HFF-Myc (cell line): ENCODE results near the gene PXK.

Experiments
- DNase-seq: peaks from one replicate; pipeline ENCODE4 v3.0.0-alpha.2; 2011; ENCODE audit warnings: low read depth; ENCODE audit errors: extremely low read depth
- H3K4me3 ChIP-seq: replicated peaks from 2 replicates; pipeline ENCODE4 v1.5.1; 2011; ENCODE audit warnings: low read depth, mild to moderate bottlenecking, control low read depth, low read length
- CTCF ChIP-seq: IDR thresholded peaks from 2 replicates; pipeline ENCODE4 v1.5.1; 2012; ENCODE audit warnings: mild to moderate bottlenecking, low read depth, low read length, control low read depth; ENCODE audit errors: missing control alignments

PXK gene

GRCh38 chr3:58353722-58354553 is 21.2 kb downstream of the PXK start:
- no peak for TF ChIP-seq CTCF
- no peak for DNase-seq
- no peak overlapping the region for H3K4me3 ChIP-seq

GRCh38 chr3:58355179-58355578 is 22.5 kb downstream of the PXK start:
- DNase-seq, result no peak
- TF ChIP-seq CTCF, result no peak
- no peak overlapping the region for H3K4me3 ChIP-seq

GRCh38 chr3:58356054-58356453 is 23.4 kb downstream of the PXK start:
- DNase-seq, result no peak
- H3K4me3 ChIP-seq, result no peak overlapping the region
- TF ChIP-seq CTCF, result no peak

GRCh38 chr3:58357402-58357801 is 24.7 kb downstream of the PXK start:
- no peak for TF ChIP-seq CTCF
- no peak overlapping the region for H3K4me3 ChIP-seq
- no peak for DNase-seq

GRCh38 chr3:58358092-58358491 is 25.4 kb downstream of the PXK start:
- TF ChIP-seq CTCF, result no peak
- no peak for DNase-seq
- no peak overlapping the region for H3K4me3 ChIP-seq

GRCh38 chr3:58358808-58359207 is 26.1 kb downstream of the PXK start:
- no peak for DNase-seq
- H3K4me3 ChIP-seq, result no peak overlapping the region
- no peak for TF ChIP-seq CTCF

GRCh38 chr3:58359621-58360020 is 26.9 kb downstream of the PXK start:
- no peak overlapping the region for H3K4me3 ChIP-seq
- no peak for DNase-seq
- no peak for TF ChIP-seq CTCF
